ENCODE measurements around the gene AAK1. TPM values are rescaled to one million over a fixed set of nuclear protein-coding genes. Genes with fewer than 3 reads are reported as not detected.

Gene AAK1
- total and polyA plus RNA-seq, 4 experiments from 2014 or later = 27.6 to 225 (median 175) TPM

- Mint-ChIP-seq H3K27me3 (no peaks in the 10 kb centered on the region), H3K27ac (peak overlapping the region in 6 of 7 donors; percentile 18 to 85 (median 64)), H3K9me3 (peaks cover 0 to 4% (median 0%) of the 10 kb centered on the region in 8 donors), H3K4me1 (peaks cover 75 to 95% (median 87%) of the 10 kb centered on the region in 4 donors), H3K36me3 (peaks cover 38 to 62% of the 10 kb centered on the region in 2 donors), H3K4me3 (peak overlapping the region in 6 of 8 donors; percentile 6 to 53 (median 28))
- Histone ChIP-seq H3K4me1 (ENCODE audit: insufficient read depth, low read length) (peaks cover 94% of the 10 kb centered on the region), H3K36me3 (ENCODE audit: insufficient read depth, low read length) (no peaks in the 10 kb centered on the region), H3K4me3 (ENCODE audit: low read length in 2 of 2) (no peak overlapping the region), H3K27me3 (ENCODE audit: insufficient read depth, low read length) (no peaks in the 10 kb centered on the region), H3K27ac (ENCODE audit: low read depth, low read length) (no peak overlapping the region), H3K9me3 (ENCODE audit: control insufficient read depth in 1 of 2, low read length in 2 of 2) (no peaks in the 10 kb centered on the region)
- ChIA-PET POLR2A (ENCODE audit: partially characterized antibody) (interaction anchor here (0.6 to 2.5 kb wide), 7 partner anchors 9 to 40 kb away, joined by 3 to 8 read pairs (median 4); partner anchors contain the start of gene AAK1), CTCF (ENCODE audit: partially characterized antibody) (interaction anchor here (1.1 to 2.7 kb wide), 4 partner anchors 8 to 38 kb away, joined by 3 to 17 read pairs (median 4); no protein-coding TSS in a partner anchor)
- no peak for DNase-seq
- intact Hi-C loops (cut with micrococcal nuclease) = no loop called here
These were observed 39.4 kb downstream of the AAK1 start for GRCh38 chr2:69604026-69604678.

GRCh38 chr2:69603146-69603743 lies 40.3 kb downstream of the AAK1 start:
- no peak for DNase-seq

GRCh38 chr2:69601179-69601612 lies 42.3 kb downstream of the AAK1 start:
- Mint-ChIP-seq H3K4me1 (peaks cover 75 to 94% (median 84%) of the 10 kb centered on the region in 4 donors), H3K9me3 (peaks cover 0 to 3% (median 0%) of the 10 kb centered on the region in 8 donors), H3K4me3 (peak overlapping the region in 4 of 8 donors; percentile 7 to 61 (median 40)), H3K27me3 (no peaks in the 10 kb centered on the region), H3K36me3 (peaks cover 17 to 58% of the 10 kb centered on the region in 2 donors), H3K27ac (peak overlapping the region in 6 of 7 donors; percentile 0 to 74 (median 36))
- POLR2A ChIA-PET (ENCODE audit: partially characterized antibody) = interaction anchor here (0.8 to 1.0 kb wide), 2 partner anchors 23 to 49 kb away, joined by 3 to 4 read pairs; no protein-coding TSS in a partner anchor
- no peaks in the 10 kb centered on the region for H3K9me3 ChIP-seq (ENCODE audit: control insufficient read depth in 1 of 2, low read length in 2 of 2)
- H3K27me3 ChIP-seq (ENCODE audit: insufficient read depth, low read length) = no peaks in the 10 kb centered on the region
- H3K4me1 ChIP-seq (ENCODE audit: insufficient read depth, low read length) = peaks cover 94% of the 10 kb centered on the region
- CTCF ChIA-PET (ENCODE audit: partially characterized antibody) = interaction anchor here (0.9 to 1.6 kb wide), 3 partner anchors 36 to 117 kb away, joined by 3 to 8 read pairs (median 5); no protein-coding TSS in a partner anchor
- no peak overlapping the region for H3K27ac ChIP-seq (ENCODE audit: low read depth, low read length)
- DNase-seq = no peak
- intact Hi-C loops (cut with micrococcal nuclease) = no loop called here
- H3K4me3 ChIP-seq (ENCODE audit: low read length in 2 of 2) = no peak overlapping the region
- no peaks in the 10 kb centered on the region for H3K36me3 ChIP-seq (ENCODE audit: insufficient read depth, low read length)

More at GRCh38 chr2:69603146-69603743, 40.3 kb downstream of the AAK1 start:
- no peak overlapping the region for H3K27ac ChIP-seq (ENCODE audit: low read depth, low read length)
- peak overlapping the region in 5 of 8 donors; percentile 1 to 71 (median 49) for H3K4me3 Mint-ChIP-seq
- no peaks in the 10 kb centered on the region for H3K27me3 Mint-ChIP-seq
- H3K27me3 ChIP-seq (ENCODE audit: insufficient read depth, low read length) = no peaks in the 10 kb centered on the region
- POLR2A ChIA-PET (ENCODE audit: partially characterized antibody) = interaction anchor here (0.6 to 2.5 kb wide), 5 partner anchors 10 to 655 kb away, joined by 3 to 8 read pairs (median 3); partner anchors contain the start of gene AAK1
- H3K4me1 ChIP-seq (ENCODE audit: insufficient read depth, low read length) = peaks cover 96% of the 10 kb centered on the region
- H3K36me3 Mint-ChIP-seq = peaks cover 31 to 58% of the 10 kb centered on the region in 2 donors
- peak overlapping the region; percentile 27 to 66 (median 49) for H3K27ac Mint-ChIP-seq
- H3K36me3 ChIP-seq (ENCODE audit: insufficient read depth, low read length) = no peaks in the 10 kb centered on the region
- H3K4me3 ChIP-seq (ENCODE audit: low read length in 2 of 2) = no peak overlapping the region
- CTCF ChIA-PET (ENCODE audit: partially characterized antibody) = interaction anchor here (1.3 to 2.7 kb wide), 2 partner anchors 38 to 122 kb away, joined by 6 to 17 read pairs; no protein-coding TSS in a partner anchor
- H3K4me1 Mint-ChIP-seq = peaks cover 73 to 94% (median 85%) of the 10 kb centered on the region in 4 donors
- no peaks in the 10 kb centered on the region for H3K9me3 ChIP-seq (ENCODE audit: control insufficient read depth in 1 of 2, low read length in 2 of 2)
- intact Hi-C loops (cut with micrococcal nuclease) = loop anchor here (2.0 kb wide), 1 partner anchor 14 kb away; no protein-coding TSS in a partner anchor
- peaks cover 0 to 4% (median 0%) of the 10 kb centered on the region in 8 donors for H3K9me3 Mint-ChIP-seq

GRCh38 chr2:69600425-69600824 lies 43.1 kb downstream of the AAK1 start:
- Histone ChIP-seq H3K27ac (ENCODE audit: low read depth, low read length) (no peak overlapping the region), H3K9me3 (ENCODE audit: control insufficient read depth in 1 of 2, low read length in 2 of 2) (no peaks in the 10 kb centered on the region), H3K4me1 (ENCODE audit: insufficient read depth, low read length) (peaks cover 93% of the 10 kb centered on the region), H3K27me3 (ENCODE audit: insufficient read depth, low read length) (no peaks in the 10 kb centered on the region), H3K36me3 (ENCODE audit: insufficient read depth, low read length) (no peaks in the 10 kb centered on the region), H3K4me3 (ENCODE audit: low read length in 2 of 2) (no peak overlapping the region)
- Mint-ChIP-seq H3K9me3 (no peaks in the 10 kb centered on the region), H3K36me3 (peaks cover 9 to 57% of the 10 kb centered on the region in 2 donors), H3K4me1 (peaks cover 72 to 94% (median 81%) of the 10 kb centered on the region in 4 donors), H3K4me3 (peak overlapping the region; percentile 4 to 67 (median 52)), H3K27me3 (no peaks in the 10 kb centered on the region), H3K27ac (peak overlapping the region in 6 of 7 donors; percentile 43 to 85 (median 58))
- CTCF ChIA-PET (ENCODE audit: partially characterized antibody) = interaction anchor here (0.9 to 1.0 kb wide), 2 partner anchors 13 to 114 kb away, joined by 3 to 5 read pairs; no protein-coding TSS in a partner anchor
- intact Hi-C loops (cut with micrococcal nuclease) = no loop called here
- peak in 3 of 5 donors; percentile 23 to 44 (median 27) for DNase-seq
- POLR2A ChIA-PET (ENCODE audit: partially characterized antibody) = no interaction called here

GRCh38 chr2:69597843-69598610 lies 45.5 kb downstream of the AAK1 start:
- Histone ChIP-seq H3K36me3 (ENCODE audit: insufficient read depth, low read length) (no peaks in the 10 kb centered on the region), H3K9me3 (ENCODE audit: control insufficient read depth in 1 of 2, low read length in 2 of 2) (no peaks in the 10 kb centered on the region), H3K4me1 (ENCODE audit: insufficient read depth, low read length) (peaks cover 86% of the 10 kb centered on the region), H3K27me3 (ENCODE audit: insufficient read depth, low read length) (no peaks in the 10 kb centered on the region), H3K27ac (ENCODE audit: low read depth, low read length) (no peak overlapping the region), H3K4me3 (ENCODE audit: low read length in 2 of 2) (no peak overlapping the region)
- H3K27me3 Mint-ChIP-seq = no peaks in the 10 kb centered on the region
- H3K36me3 Mint-ChIP-seq = peaks cover 3 to 47% of the 10 kb centered on the region in 2 donors
- DNase-seq = no peak
- peaks cover 62 to 88% (median 74%) of the 10 kb centered on the region in 4 donors for H3K4me1 Mint-ChIP-seq
- intact Hi-C loops (cut with micrococcal nuclease) = no loop called here
- peak overlapping the region; percentile 46 to 85 (median 78) for H3K27ac Mint-ChIP-seq
- H3K9me3 Mint-ChIP-seq = no peaks in the 10 kb centered on the region
- POLR2A ChIA-PET (ENCODE audit: partially characterized antibody) = interaction anchor here (1.3 to 1.4 kb wide), 5 partner anchors 11 to 95 kb away, joined by 3 to 5 read pairs (median 4); partner anchors contain the start of gene AAK1
- peak overlapping the region in 6 of 8 donors; percentile 47 to 75 (median 64) for H3K4me3 Mint-ChIP-seq
- CTCF ChIA-PET (ENCODE audit: partially characterized antibody) = interaction anchor here (0.8 to 2.4 kb wide), 5 partner anchors 10 to 34 kb away, joined by 3 to 10 read pairs (median 6); no protein-coding TSS in a partner anchor

GRCh38 chr2:69597105-69597504 lies 46.4 kb downstream of the AAK1 start:
- Histone ChIP-seq H3K27me3 (ENCODE audit: insufficient read depth, low read length) (no peaks in the 10 kb centered on the region), H3K4me1 (ENCODE audit: insufficient read depth, low read length) (peaks cover 82% of the 10 kb centered on the region), H3K4me3 (ENCODE audit: low read length in 2 of 2) (no peak overlapping the region), H3K36me3 (ENCODE audit: insufficient read depth, low read length) (no peaks in the 10 kb centered on the region), H3K9me3 (ENCODE audit: control insufficient read depth in 1 of 2, low read length in 2 of 2) (no peaks in the 10 kb centered on the region), H3K27ac (ENCODE audit: low read depth, low read length) (no peak overlapping the region)
- Mint-ChIP-seq H3K27me3 (no peaks in the 10 kb centered on the region), H3K9me3 (no peaks in the 10 kb centered on the region), H3K36me3 (peaks cover 3 to 47% of the 10 kb centered on the region in 2 donors), H3K4me1 (peaks cover 62 to 90% (median 77%) of the 10 kb centered on the region in 4 donors), H3K4me3 (peak overlapping the region in 7 of 8 donors; percentile 17 to 75 (median 59)), H3K27ac (peak overlapping the region; percentile 64 to 85 (median 75))
- ChIA-PET CTCF (ENCODE audit: partially characterized antibody) (interaction anchor here (1.0 to 2.4 kb wide), 7 partner anchors 9 to 33 kb away, joined by 3 to 10 read pairs (median 4); no protein-coding TSS in a partner anchor), POLR2A (ENCODE audit: partially characterized antibody) (interaction anchor here (0.6 to 1.3 kb wide), 8 partner anchors 11 to 192 kb away, joined by 3 to 5 read pairs (median 3); partner anchors contain the start of gene AAK1)
- intact Hi-C loops (cut with micrococcal nuclease) = no loop called here
- no peak for DNase-seq
